PC-3 (cell line): ENCODE measurements around the gene AGPAT4.

Experiments
- CTCF ChIP-seq: fragments of 300-600 bp; sonication (generic); conservative IDR thresholded peaks from 2 replicates; pipeline ENCODE4 v1.5.1; 2017; ENCODE audit warnings: antibody characterized with exemption, low read depth, mild to moderate bottlenecking, low read length
- EZH2 ChIP-seq: fragments of 300-600 bp; sonication (generic); IDR thresholded peaks from one replicate; pipeline ENCODE4 v1.6.1; 2017; ENCODE audit warnings: antibody characterized with exemption, mild to moderate bottlenecking, low read length; ENCODE audit not compliant: unreplicated experiment

- no peak for TF ChIP-seq CTCF
- no peak for TF ChIP-seq EZH2
Measured at GRCh38 chr6:161132384-161132783, 141.5 kb downstream of the AGPAT4 start.
